Fibroblast of skin of abdomen (primary cell): ENCODE data around the gene LEFTY2.

Source experiments
- DNase-seq: peaks from one replicate; pipeline ENCODE4 v3.0.0-alpha.2; 2013

LEFTY2 gene

GRCh38 chr1:225928186-225929175, 12.5 kb downstream of the LEFTY2 start:
- no peak for DNase-seq

DNA sequence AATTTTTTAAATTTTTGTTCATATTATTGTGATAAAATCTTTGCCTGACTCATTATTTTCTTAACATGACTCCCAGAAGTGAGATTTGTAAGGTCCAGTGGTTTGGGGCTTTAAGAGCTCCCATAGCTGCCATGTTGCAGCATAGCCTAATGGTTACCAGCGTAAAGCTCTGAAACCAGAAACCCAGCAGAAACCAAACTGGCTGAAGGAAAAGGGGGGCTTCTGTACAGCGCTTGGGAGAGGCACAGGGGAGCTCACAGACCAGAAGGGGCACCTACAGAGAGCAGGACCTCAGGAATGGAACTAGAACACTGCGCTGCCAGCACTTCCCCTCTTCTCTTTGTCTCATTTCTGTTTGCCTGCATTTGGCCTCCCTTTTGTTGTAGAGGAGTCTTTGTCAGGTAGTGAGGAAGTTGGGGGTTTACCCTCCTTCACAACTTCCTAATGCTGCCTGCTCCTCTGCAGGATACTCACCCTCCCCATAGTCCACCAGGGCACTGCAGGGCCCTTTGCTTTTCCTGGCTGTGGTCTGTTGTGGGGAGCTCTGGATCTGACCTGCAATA, 14.4 kb downstream of the LEFTY2 start:
- DNase-seq, result no peak

DNA sequence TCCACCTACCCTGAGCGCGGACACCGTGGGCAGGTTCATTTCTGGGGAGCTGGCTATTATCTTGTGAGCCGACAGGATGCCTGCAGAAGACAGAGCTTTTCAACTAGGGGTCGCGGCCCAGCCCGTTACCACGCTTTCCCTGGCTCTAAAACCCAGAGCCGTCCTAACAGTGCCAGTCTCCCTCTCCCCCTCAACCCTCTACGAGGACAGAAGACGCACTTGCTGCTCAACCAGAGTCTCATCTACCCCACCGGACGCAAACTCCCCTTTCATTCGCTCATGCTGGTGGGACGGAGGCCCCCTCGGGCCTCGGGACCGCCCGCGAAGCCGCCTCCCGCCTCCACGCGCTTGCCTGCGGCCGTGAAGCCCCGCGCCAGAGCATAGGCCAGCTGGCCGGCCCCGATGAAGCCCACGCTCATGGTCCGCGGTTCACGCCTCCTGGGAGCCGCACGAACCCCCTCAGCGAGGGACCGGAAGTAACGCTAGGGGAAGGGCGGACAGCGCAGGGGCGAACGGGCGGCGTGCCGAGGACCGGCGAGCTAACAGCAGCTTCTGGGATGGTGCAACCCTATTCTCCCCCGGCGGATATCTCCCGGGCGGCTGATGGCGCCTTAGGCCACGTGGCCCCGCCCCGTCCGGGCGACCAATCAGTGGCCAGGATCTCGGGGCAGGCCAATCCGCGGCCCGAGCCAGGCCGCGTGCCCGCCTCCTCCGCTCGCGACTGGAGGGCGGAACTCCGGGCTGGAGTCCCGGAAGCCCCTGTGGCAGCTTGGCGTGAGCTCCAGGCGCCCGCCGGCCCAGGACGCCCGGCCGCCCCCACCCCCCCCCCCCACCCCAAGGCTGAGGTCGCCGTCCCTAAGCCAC, 17.1 kb downstream of the LEFTY2 start, which contains the start of gene PYCR2:
Gene PYCR2 (minus strand): TSS at position 559 of the 864 bp plus-strand sequence. CDS start 140 bp downstream, at position 419.
- peak; percentile 96 for DNase-seq

DNA sequence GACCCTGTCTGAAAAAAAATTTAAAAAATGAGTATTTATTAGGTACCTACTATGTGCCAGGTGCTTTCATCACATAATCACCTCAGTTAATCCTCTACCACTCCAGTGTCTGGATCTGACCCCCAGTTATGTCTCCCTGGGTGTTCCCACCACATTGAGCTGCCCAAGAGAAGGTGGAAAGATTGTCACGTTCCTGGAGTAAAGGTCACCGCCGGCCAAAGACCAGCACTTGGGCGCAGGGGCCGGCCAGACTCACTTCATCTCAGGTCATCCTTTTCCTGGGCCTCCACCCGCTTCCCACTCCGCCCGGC, 17.7 kb downstream of the LEFTY2 start:
- DNase-seq, result no peak

- DNase-seq, result no peak
Measured at GRCh38 chr1:225921734-225922709, 19.0 kb downstream of the LEFTY2 start.

GRCh38 chr1:225919906-225920305, 21.1 kb downstream of the LEFTY2 start:
- DNase-seq, result peak; percentile 74

GRCh38 chr1:225918280-225918679, 22.7 kb downstream of the LEFTY2 start:
- DNase-seq, result no peak

DNA sequence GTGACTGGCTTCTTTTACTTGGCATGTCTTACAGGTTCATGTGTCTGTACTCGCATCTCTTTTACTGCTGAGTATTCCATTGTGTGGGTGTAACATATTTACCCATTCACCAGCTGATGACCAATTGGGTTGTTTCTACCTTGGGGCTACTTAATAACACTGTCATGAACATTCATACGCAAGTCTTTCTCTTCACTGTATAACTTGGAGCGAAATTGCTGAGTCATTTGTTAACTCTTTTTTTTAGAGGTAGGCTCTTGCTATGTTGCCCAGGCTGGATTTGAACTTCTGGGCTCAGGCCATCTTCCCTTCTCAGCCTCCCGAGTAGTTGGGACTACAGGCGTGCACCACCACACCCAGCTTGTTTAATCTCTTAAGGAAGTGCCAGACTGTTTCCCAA, 23.5 kb downstream of the LEFTY2 start:
- DNase-seq, result no peak

GRCh38 chr1:225917101-225917500, 23.9 kb downstream of the LEFTY2 start:
- no peak for DNase-seq

- peak; percentile 34 for DNase-seq
Measured at GRCh38 chr1:225915538-225915991, 25.5 kb downstream of the LEFTY2 start.

- no peak for DNase-seq
Measured at GRCh38 chr1:225914947-225915346, 26.1 kb downstream of the LEFTY2 start.

GRCh38 chr1:225914391-225914790, 26.6 kb downstream of the LEFTY2 start:
- no peak for DNase-seq

DNA sequence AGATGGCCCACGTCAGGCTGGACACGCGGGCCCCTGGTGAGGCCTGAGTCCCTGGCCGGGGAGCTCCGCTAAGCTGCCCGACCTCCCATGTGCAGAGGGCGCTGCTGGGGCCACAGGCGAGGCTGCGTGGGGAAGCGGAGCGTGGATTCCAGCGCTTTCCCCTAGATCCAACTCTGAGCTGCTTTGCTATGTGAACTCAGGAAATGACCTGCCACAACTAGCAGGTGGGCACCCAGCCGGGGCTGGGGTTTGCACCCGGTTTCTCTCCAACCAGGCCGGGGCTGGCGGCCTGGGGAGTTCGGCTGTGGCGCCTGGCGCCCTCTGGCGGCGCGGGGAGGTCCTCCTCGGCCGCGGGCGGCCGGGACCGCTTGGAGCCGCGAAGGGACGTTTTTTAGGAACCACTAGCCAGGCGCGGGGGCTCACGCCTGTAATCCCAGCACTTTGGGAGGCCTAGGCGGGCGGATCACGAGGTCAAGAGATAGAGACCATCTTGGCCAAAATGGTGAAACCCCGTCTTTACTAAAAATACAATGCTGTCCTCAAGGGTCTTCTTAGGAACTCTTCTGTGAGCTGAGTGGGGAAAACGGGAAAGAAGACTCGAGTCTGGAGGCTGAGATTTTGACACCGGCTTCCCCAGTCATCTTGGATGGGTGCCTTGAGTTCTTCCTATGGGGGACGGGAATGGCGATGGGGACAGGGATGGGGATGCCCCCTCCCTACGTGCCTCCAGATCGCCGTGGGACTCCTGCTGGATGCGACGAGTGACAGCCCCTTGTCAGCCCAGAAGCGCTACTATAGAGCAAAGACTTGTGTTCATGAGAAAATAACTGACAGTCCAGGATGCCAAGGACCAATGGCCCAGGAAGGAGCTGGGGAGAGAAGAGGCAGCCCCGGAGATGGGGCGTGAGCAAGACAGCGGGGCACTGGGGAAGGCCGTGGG, 29.6 kb downstream of the LEFTY2 start:
- peak; percentile 37 for DNase-seq

GRCh38 chr1:225909477-225909876, 31.5 kb downstream of the LEFTY2 start:
- no peak for DNase-seq

DNA sequence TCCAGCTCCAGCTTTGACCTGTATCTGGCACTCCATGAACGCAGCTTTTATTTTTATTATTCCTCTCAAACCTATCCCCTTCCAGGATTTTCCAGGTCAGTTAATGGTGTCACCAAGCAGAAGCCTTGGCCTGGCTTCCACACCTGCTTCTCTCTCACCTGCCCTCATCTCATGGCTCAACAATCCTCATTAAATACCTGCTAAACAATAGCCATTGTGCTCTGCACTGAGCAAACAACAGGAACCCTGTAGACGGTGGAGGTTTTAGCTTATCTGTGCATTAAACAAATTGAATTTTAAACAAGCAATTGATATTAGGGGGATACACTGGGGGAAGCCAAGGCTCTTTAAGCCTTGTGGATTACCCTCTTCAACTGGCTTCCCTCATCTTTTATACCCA, 32.2 kb downstream of the LEFTY2 start:
- no peak for DNase-seq

DNA sequence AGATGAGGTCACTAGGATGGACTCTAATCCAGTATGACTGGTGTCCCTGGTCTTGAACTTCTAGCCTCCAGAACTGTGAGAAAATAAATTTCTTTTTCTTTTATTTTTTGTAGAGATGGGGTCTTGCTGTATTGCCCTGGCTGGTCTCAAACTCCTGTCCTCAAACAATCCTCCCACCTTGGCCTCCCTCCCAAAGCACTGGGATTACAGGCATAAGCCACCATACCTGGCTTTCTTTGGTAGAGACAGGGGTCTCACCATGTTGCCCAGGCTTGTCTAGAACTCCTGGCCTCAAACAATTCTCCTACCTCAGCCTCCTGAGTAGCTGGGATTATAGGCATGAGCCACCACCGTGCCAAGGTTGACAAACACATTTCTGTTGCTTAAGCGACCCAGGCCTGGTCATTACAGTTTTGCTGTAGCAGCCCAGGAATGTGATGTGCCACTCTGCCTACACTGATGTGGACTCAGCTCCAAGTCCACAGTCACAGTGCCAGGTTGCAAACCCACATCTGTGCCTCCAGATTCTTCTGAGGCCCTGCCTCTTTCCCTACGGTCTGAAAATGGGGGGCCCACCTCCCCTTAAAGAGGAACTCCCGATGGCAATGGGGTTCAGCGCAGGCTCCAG, 32.9 kb downstream of the LEFTY2 start:
- no peak for DNase-seq

DNA sequence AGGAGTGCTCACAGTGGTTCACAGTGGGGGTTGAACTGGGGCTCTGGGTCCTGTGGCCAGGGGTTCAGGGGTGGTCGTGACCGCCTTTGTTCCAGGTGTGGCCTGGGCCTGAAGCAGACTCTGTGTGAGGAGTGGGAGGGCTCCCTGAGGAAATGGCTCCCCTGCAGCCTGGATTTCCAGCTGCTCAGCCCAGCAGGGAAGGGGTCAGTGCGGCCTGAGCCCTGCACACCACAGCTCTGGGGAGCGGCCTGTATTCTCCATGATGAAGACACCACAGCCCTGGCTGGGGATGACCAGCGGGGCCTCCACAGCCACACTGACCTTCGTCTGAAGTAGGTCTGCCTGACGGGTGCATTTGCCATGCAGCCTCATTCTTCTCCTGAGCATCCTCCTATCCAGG, 33.7 kb downstream of the LEFTY2 start:
- no peak for DNase-seq

DNA sequence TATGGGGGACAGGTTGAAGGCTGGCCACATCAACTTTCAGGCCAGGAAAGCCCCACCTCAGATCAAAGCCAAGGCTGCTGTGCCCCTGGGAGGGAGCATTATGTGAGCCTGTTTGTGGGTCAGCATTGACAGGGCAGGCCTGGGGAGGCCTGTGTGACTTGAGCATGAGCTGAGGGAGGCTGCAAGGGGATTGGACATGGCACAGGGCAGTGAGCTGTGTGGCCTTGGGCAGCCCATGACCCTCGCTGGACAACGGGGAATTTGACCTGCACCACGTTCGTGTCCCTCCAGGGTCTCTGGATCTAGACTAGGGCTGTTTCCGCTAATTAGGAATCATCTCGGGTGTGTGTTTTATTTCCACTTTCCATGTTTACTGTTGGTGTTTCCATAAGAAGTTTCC, 34.6 kb downstream of the LEFTY2 start:
- no peak for DNase-seq

- no peak for DNase-seq
Measured at GRCh38 chr1:225903623-225904022, 37.4 kb downstream of the LEFTY2 start.
